GM12891 (cell line): ENCODE results near the gene LRRC56.

Source experiments
- DNase-seq: peaks from one replicate; pipeline ENCODE4 v3.0.0; 2011; ENCODE audit warnings: low spot score; ENCODE audit not compliant: insufficient read length
- FAIRE-seq: peaks from 2 replicates; lab custom pipeline; 2011; peaks lifted over from hg19 to GRCh38; lab: Jason Lieb, UNC
- PAX5 ChIP-seq: IDR thresholded peaks from 2 replicates; pipeline ENCODE4 v1.6.1; 2011; ENCODE audit warnings: low read length, moderate library complexity, mild to moderate bottlenecking; ENCODE audit not compliant: insufficient read depth, severe bottlenecking
- POLR2A ChIP-seq: IDR thresholded peaks from 2 replicates; pipeline ENCODE4 v1.6.1; 2011; ENCODE audit warnings: low read depth, low read length, control low read depth
- POLR2AphosphoS5 ChIP-seq: IDR thresholded peaks from 2 replicates; pipeline ENCODE4 v1.6.1; 2011; ENCODE audit warnings: low read depth, low read length, control low read depth
- POU2F2 ChIP-seq: IDR thresholded peaks from 2 replicates; pipeline ENCODE4 v1.6.1; 2011; ENCODE audit warnings: low read depth, mild to moderate bottlenecking, control low read depth, low read length, moderate library complexity
- SPI1 ChIP-seq: IDR thresholded peaks from 2 replicates; pipeline ENCODE4 v1.6.1; 2011; ENCODE audit warnings: low read depth, low read length, control low read depth
- TAF1 ChIP-seq: IDR thresholded peaks from 2 replicates; pipeline ENCODE4 v1.6.1; 2011; ENCODE audit warnings: low read depth, low read length, control low read depth

LRRC56 gene

DNA sequence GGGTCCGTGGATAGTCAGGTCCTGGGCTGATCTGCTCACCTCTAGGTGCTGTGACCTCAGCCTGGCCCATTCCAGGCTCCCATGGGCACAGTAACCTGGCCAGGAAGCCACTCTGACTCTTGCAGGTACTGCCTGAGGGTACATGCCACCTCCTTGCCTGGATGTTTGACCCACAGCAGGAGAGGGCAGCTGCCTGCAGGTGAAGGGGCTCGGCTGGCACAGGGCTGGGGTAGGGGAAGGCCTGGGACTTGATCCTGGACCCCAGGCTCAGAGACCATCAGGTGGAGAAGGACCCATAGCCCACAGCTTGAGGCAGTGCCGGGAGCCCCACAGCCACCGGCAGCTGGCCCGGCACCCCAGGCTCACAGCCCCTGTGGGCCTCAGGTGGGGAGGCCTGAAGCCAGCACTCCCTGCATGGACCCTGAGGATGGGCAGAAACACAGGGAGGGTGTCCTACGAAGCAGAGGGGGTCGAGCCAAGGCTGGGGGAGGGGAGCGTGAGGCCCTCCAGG, 2.7 kb downstream of the LRRC56 start:
- no peak for FAIRE-seq
- no peak for DNase-seq
- TF ChIP-seq POU2F2 = no peak

DNA sequence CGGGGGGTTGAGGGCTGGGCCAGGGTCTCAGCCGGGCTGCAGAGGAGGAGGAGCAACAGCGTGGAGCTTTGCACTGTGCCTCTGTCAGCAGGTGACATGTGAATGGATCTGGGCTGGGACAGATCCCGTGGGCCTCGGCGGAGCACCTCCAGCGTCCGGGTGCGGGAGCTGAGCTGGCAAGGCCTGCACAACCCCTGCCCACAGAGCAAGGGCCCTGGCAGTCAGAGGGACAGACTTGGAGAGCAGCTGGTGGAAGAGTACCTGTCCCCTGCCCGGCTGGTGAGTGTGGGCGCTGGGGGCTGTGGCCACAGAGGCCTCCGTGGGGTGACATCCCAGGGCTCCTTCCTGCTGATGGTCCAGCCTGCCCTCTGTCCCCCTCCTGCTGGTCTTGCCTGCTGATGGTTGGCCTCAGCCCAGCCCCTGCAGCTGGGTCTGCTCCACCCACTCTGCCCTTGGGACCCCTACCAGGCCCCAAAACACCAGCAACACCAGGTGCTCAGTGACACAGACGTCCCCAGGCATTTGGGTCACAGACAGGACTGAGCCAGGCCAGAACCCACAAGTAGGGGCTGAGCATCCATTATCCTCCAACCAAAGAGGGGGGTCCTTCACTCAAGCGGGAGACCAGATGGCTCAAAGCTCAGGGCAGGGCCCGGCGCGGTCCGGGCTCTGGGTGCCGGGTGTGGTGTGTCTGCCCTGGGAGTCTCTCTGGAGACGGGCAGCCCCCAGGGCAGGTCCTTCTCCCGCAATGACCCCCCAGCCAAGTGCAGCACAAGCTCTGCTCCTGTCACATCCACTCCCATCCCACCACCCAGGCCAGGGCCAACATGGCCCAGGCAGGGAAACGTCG, 3.5 kb downstream of the LRRC56 start:
- no peak for FAIRE-seq
- TF ChIP-seq POLR2A = no peak
- no peak for DNase-seq

DNA sequence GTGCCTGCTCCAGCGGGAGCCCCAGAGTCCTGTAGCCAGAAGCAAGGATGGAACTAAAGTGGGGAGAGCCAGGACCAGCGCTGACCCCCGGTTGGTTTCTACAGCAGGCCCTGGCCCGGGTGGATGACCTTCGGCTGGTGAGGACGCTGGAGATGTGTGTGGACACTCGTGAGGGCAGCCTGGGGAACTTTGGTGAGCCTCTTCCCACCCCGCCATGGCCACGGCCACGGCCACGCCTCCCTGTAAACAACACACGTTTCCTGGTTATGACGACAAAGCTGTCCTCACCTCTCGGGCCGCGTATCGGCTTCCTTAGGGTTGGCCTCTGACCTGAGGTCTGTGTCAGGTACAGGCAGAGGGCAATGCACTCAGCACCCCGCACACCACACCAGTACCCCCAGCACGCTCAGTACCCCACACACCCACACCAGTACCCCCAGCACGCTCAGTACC, 4.1 kb downstream of the LRRC56 start:
- DNase-seq (no peak), FAIRE-seq (no peak)
- TF ChIP-seq SPI1 (no peak), PAX5 (no peak), POLR2A (no peak), POLR2AphosphoS5 (no peak), TAF1 (no peak), POU2F2 (no peak)

DNA sequence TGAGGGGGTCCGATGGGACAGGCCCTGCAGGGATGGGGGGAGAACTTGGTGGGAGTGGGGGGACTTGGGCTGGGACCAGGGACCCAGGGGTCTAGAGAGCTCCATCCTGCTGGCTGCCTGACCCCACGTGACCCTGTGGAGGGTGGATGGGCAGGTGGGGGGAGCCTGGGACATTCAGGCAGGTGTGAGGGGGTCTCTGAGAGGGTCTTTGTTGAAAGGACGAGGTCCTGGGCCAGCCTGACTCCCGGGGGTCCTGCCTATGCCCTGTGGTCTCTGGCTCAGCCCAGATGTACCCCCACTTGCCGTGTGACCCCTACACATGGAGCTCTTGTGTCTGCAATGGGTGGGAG, 7.5 kb downstream of the LRRC56 start:
- no peak for TF ChIP-seq POLR2A
- TF ChIP-seq PAX5 = no peak
- TF ChIP-seq TAF1 = no peak
- no peak for TF ChIP-seq POU2F2
- TF ChIP-seq POLR2AphosphoS5 = no peak
- TF ChIP-seq SPI1 = no peak
- no peak for FAIRE-seq
- no peak for DNase-seq

DNA sequence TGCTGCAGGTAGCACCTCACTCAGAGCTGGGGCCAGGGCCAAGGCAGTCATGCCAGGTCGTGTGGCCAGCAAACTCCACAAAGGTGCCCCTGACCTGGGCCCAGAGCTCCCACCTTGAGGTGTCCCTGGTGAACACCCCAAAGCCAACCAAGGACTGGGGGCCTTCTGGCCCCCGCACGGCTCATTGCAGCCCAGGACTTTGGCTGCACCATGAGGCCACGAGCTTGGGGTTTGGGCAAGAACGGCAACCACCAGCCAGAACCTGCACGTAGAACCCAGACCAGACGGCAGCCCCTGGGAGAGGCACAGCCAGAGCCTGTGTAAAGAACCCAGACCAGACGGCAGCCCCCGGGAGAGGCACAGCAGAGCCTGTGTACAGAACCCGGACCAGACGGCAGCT, 7.8 kb downstream of the LRRC56 start:
- no peak for DNase-seq
- TF ChIP-seq PAX5 (no peak), TAF1 (no peak), POU2F2 (no peak), POLR2A (no peak), POLR2AphosphoS5 (no peak), SPI1 (no peak)
- no peak for FAIRE-seq

DNA sequence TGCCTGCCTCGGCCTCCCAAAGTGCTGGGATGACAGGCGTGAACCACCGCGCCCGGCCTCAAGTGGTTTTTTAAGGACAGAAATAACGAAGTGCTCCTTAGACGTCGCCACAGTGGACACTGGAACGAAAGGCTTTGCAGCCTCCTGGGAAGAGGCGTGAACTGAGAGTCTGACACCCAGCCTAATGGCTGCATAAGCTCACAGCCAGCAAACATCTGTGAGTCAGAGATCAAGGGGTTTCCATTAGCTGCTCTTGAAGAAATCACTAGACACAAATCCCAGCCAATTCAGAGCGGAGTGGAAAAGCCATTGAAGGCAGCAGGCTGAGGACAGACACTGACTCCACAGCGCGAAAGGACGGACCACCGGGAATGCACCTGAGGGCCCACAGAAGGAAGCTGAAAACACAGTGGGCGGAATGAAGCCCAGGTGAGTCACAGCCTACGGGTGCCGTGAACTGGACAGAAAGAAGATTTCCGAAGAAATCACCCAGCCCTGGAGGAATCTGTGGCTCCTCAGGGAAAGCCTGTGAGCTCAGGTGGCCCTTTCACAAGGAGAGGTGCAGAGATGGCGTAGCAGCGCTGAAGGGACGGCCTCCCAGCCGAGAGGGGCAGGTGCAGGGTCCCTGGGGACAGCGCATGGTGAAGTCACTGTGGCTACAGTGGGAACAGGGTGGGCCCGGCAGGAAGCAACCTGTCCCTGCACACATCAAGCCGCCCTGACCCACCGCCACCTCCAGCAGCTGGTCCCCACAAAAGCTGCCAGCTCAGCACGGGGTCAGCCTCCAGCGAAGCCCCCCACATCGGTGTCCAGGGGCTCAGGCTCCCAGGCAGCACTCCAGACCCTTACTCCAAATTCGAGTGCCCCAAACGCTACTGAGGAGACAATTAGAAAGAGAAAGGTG, 11.6 kb downstream of the LRRC56 start:
- no peak for FAIRE-seq

DNA sequence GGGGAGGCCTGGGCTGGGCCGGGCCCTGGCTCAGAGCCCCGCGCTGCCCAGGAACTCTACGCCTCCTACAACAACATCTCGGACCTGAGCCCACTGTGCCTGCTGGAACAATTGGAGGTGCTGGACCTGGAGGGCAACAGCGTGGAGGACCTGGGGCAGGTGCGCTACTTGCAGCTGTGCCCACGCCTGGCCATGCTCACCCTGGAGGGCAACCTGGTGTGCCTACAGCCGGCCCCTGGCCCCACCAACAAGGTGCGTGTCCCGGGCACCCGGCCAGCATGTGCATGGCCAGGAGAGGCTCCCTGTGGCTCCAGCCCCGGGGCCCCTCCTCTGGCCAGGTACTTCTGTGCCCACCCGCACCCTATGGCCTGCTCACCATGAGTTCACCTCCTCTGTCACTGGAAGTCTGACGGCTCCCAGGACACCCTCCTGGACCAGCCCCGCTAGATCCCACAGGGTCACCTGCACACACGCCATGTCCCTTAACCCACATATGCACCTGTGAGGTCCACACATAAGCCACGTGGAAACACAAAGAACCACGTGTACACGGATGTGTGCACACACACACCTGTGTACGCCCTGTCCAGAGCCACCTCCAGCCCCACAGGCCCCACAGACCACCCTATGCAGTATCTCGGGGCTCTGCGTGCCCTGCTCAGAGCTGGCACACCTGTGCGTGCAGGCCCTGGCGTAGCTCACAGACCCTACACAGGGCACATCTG, 12.9 kb downstream of the LRRC56 start:
- no peak for FAIRE-seq

More for the DNA sequence above, 11.6 kb downstream of the LRRC56 start:
- TF ChIP-seq PAX5 (no peak), SPI1 (no peak)
- DNase-seq = no peak

DNA sequence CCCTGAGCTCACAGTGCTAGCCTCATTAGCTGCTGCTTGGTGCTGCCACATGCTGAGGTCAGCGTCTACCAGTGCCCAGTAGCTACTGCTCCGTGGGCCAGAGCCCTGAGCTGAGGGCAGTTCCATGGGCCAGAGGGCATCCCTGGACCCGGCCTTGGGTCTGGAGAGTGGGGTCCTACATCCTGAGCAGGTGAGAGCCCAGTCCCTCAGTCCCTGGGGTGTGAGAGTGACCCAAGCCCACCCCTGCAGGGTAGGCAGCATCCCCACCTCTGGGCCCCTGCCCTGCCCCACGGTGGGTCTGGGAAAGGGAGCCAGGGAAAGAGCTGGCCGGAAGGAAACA, 13.4 kb downstream of the LRRC56 start:
- FAIRE-seq = no peak
- TF ChIP-seq TAF1 = no peak
- TF ChIP-seq POU2F2 = no peak
- no peak for TF ChIP-seq PAX5
- TF ChIP-seq POLR2A = no peak
- no peak for TF ChIP-seq SPI1
- no peak for TF ChIP-seq POLR2AphosphoS5

More for the DNA sequence above, 12.9 kb downstream of the LRRC56 start:
- TF ChIP-seq POLR2AphosphoS5 = no peak
- TF ChIP-seq POU2F2 = no peak
- TF ChIP-seq PAX5 = no peak
- TF ChIP-seq TAF1 = no peak
- no peak for TF ChIP-seq POLR2A
- TF ChIP-seq SPI1 = no peak
- DNase-seq = no peak

DNA sequence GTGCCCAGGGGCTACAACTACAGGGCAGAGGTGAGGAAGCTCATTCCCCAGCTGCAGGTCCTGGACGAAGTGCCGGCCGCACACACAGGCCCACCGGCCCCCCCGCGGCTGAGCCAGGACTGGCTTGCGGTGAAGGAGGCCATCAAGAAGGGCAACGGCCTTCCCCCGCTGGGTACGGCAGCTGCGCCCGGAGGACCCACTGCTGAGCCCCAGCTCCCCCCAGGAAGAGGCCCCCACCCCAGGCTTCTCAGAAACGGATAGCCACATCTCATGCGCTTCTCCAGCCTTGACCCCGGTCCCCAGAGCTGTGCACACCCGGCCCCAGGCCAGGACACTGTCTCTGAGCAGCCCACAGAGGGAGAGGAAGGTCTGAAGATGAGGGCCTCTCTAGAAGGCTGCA, 13.8 kb downstream of the LRRC56 start:
- no peak for FAIRE-seq

More for the DNA sequence above, 13.4 kb downstream of the LRRC56 start:
- no peak for DNase-seq

DNA sequence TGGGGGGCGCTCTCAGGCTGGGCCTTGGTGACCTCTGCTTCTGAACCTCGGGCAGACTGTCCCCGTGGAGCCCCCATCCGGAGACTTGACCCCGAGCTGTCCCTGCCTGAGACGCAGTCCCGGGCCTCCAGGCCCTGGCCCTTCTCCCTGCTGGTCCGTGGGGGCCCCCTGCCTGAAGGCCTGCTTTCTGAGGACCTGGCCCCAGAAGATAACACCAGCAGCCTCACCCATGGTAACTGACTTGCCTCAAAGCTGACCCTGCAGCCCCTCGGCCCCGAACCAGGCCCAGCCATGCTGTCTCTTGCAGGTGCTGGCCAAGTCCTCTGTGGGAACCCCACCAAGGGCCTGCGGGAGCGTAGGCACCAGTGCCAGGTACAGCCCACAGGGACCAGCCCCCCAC, 14.3 kb downstream of the LRRC56 start:
- no peak for FAIRE-seq
- no peak for DNase-seq
- TF ChIP-seq POLR2AphosphoS5 = no peak
- TF ChIP-seq TAF1 = no peak
- TF ChIP-seq POLR2A = no peak
- TF ChIP-seq POU2F2 = no peak
- no peak for TF ChIP-seq PAX5
- TF ChIP-seq SPI1 = no peak

More for the DNA sequence above, 13.8 kb downstream of the LRRC56 start:
- no peak for DNase-seq
- TF ChIP-seq POLR2A (no peak), TAF1 (no peak), POU2F2 (no peak), SPI1 (no peak), POLR2AphosphoS5 (no peak), PAX5 (no peak)
